HG03571 (cell line): Measurements from ENCODE around the gene DEGS1.

Experiments
- ATAC-seq: cut with Tn5 transposase; IDR thresholded peaks from one replicate; pipeline ENCODE4 v1.9.1; 2021; ENCODE audit not compliant: unreplicated experiment

Gene DEGS1

DNA sequence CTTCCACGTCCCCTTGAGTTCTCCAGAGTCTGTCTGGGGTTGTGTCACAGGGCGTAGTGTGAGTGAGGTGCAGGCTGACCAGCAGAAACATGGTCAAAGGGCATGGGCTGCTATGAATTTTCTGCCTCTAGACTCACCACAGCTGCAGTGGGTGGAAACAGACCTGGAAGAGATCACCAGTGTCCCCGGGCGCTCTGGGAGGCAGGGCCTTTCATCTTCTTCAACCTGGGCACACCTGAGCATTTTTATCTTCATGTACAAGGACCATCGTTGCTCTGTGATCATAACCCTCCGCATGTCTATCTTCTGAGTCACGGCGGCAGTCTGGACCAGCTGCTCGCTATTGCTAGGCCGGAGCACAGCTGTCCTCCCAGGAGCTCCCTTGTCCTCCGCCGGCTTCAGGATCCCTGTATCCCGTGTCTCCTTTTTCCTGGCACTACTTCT lies 29.6 kb downstream of the DEGS1 start:
- ATAC-seq: no peak

DNA sequence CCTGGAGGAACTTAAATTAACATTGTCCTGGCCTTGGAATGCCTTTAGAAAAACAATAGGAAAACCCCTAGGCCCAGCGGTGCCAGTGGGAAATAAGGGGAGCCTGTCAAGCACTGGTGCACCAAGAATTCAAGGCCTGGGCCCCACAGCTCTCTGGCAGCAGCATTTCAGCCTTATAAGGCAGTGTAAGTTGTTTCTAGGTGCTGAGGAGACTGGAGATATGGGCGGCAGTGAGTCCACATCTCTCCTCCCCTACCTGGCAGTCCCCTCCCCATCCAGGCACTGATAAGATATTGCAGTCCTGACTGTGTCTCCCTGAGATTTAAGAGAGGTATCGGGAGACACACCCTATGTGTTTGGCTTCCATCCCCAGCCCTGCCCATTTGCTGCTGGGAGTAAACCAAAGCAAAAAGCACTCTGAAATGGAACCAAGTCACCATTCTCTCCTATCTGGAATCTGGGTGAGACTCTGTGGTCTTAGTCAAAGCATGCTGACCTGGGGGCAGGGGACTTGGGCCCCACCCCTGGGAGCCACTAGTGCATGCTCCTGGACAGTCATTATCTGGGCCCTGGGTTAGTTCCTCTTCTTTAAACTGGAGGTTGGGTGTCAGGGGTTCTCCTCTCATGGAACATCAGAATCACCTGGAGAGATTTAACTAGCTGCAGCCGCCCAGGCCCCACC lies 30.5 kb downstream of the DEGS1 start:
- no peak for ATAC-seq

DNA sequence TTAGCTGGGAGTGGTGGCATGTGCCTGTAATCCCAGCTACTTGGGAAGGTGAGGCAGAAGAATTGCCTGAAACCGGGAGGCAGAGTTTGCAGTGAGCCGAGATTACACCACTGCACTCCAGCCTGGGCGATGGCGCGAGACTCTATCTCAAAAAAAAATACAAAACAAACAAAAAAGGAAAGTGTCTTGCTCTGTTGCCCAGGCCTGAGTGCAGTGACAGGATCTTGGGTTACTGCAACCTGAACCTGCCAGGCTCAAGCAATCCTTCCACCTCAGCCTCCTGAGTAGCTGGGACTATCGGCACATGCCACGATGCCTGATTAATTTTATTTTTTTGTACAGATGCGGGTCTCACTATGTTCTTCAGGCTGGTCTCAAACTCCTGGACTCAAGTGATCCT lies 33.3 kb downstream of the DEGS1 start:
- ATAC-seq: no peak

DNA sequence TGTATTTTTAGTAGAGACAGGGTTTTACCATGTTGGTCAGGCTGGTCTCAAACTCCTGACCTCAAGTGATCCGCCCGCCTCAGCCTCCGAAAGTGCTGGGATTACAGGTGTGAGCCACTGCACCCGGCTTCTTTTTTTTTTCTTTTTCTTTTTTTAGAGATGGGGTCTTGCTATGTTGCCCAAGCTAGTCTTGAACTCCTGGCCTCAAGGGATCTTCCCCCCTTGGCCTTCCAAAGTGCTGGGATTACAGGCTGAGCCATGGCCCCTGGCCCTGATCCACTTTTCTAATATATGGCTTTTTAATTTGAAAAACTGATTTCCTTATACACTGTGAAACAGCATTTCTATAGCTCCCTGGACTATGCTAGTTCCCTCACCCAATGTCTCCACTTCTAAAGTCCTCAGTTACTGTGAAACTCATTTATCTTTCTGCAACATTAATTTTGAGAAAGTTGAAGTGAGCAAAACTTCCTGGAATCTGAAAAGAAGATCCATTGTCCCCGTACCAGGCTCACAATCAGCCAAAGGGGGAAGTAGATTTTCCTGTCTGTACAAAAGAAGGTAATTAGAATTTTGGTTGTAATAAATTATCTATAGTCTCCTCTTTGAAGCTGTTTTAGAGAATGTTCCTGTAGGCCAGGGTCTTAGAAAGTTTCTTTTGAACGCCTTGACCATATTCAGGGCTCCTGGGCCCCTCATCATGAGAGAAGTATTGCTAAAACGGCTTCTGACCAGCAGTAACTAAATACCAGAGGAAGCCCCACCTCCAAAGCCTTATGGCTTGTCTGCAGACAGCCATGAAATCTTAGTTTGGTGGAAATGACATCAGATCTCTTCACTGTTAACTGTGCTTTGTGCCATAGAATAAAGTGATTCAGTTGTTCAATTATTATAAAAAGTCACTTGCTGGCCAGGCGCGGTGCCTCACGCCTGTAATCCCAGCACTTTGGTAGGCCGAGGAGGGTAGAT lies 34.9 kb downstream of the DEGS1 start:
- ATAC-seq: no peak

DNA sequence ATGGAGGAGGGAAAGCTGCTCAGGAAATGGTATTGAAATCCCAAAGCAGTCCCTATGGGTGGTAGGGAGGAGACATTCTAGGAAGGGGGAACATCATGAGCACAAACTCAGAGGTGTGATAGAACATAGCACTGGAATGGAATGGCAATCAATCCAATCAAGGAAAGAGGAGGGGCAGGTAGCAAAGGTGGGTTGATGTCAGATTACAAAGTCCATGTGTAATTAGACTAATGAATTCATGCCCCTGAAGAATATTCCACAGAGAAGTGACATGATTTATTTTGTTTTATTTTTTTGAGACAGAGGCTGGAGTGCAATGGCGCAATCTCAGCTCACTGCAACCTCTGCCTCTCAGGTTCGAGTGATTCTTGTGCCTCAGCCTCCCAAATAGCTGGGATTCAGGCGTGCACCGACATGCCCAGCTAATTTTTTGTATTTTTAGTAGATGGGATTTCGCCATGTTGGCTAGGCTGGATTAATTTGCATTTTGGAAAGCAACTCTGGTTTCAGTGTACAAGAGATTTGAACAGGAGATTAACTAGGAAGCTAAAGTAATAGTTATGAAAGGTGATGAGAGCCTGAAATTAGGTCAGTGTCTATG lies 36.1 kb downstream of the DEGS1 start:
- ATAC-seq: no peak

DNA sequence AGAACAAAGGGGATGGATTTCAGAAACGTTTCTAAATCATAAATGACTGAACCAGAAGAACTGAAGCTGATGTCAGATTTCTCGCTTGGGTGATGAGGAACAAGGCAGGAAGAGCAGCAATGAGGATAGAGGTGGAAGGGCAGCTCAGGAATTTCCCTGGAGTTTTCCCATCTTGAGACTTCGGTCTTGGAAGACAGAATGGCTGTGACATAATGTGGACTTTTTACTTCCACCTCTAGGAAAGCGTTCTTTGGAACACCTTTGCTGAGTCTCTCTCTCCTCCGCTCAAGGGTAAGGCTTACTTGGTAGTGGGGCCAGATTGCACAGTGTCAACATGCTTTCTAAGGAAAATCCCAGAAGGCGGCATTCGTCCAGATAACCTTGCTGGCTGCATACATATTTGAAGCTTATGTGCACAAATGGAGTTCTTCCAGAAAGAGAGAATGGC lies 36.6 kb downstream of the DEGS1 start:
- ATAC-seq: no peak

DNA sequence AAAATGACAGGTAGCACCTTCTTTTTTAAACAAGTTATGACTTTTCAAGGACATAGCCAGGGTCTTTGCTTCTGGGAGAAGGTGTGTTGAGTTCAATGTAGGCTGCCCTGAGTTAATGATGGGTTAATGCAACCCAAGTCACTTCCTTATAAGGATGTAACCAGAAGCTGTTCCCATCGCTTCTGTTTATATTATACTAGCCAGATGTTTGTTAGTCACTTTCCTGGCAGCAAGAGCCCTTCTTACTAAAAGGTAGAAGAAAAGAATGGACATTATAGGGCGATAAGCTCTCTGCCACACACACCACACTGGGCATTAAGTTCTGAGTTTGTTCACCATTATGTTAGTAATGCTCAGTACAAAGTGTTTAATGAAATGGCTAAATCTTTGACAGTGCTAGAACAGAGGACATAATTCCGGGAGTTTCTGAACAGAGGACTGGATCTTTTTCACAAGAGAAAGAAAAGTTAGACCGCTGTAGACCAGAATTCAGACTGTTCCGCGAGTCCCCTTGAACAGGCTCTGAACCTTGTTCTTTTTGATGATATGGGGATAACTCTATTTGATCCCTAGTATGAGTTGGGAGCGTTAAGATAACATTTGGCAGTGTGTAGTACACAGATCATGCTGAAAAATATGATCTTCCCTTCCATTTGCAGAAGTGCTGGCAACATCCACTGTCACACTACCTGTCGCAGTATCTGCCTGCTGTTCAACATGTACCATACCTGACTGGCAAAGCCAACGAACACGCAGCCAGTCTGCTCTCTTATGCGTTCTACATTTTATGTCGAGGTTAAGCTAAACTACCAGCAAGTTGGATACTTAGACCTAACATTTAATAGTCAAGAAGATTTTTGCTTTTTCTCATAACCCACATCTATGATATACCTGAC lies 41.0 kb downstream of the DEGS1 start:
- no peak for ATAC-seq

DNA sequence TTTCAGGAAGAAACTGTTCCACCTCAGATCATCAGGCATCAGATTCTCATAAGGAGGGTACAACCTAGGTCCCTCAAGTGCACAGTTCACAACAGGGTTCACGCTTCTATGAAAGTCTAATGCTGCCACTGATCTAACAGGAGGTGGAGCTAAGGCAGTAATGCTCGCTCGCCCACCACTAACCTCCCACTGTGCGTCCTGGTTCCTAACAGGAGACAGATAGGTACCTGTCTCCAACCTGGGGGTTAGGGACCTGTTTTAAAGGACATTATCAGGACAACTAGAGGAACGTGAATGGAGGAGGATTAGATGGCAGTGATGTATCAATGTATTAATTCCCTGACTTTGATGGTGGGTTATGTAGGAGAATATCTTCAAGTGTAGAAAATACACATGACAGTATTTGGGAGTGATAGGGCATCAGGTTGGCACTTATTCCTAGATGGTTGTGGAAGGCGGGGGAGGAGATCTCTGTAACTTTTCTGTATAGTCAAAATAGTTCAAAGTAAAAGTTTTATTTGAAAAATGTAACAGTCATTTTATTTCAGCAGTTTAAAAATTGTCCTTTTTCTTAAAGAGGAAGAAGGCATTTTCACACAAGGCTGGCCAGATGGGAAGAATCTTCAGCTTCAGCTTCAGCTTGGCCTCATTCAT lies 43.9 kb downstream of the DEGS1 start:
- no peak for ATAC-seq

DNA sequence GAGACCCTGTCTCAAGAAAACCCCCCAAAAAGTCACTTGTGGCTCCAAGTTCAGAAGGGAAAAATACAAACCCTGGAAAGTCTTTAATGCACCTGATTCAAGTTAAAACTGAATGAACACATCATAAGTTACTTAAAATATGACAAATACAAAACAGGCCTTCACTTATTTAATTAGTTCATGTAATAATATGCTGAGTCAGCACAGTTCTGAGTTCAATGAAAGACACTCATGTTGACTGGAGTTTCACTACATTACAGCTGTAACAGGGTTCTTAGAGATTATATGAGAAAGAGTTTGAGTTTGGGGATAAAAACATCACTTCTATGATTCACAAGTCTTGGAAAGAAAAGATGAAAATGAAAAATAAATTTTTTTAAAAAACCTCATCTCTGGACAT lies 51.0 kb downstream of the DEGS1 start:
- ATAC-seq: no peak

DNA sequence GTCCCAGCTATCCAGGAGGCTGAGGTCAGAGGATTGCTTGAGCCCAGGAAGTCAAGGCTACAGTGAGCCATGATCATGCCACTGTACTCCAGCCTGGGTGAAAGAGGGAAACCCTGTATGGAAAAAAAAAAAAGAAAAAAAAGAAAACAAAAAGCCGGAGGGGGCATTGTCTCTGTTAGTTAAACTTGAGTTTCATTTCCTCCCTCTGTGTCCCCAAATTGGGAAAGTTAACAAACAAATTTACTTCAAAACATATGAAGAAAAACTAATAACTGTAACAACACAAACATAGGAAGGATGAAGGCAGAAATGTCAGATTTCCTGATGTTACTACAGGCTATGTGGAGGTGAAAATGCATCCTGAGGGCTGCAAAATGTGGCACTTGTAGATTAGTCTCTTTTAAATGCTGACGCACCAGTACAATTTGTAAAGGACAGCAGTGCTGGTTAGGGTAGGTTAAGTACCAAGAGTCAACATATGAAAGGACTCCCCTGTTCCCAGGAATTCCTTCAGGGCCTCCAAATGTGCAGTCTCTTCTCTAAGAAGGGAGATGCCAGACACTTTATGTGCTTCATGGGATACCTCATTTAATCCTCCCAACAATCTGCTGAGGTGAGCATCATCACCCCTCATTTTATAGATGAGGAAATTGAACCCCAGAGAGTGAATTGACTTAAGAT lies 52.9 kb downstream of the DEGS1 start:
- ATAC-seq: no peak

DNA sequence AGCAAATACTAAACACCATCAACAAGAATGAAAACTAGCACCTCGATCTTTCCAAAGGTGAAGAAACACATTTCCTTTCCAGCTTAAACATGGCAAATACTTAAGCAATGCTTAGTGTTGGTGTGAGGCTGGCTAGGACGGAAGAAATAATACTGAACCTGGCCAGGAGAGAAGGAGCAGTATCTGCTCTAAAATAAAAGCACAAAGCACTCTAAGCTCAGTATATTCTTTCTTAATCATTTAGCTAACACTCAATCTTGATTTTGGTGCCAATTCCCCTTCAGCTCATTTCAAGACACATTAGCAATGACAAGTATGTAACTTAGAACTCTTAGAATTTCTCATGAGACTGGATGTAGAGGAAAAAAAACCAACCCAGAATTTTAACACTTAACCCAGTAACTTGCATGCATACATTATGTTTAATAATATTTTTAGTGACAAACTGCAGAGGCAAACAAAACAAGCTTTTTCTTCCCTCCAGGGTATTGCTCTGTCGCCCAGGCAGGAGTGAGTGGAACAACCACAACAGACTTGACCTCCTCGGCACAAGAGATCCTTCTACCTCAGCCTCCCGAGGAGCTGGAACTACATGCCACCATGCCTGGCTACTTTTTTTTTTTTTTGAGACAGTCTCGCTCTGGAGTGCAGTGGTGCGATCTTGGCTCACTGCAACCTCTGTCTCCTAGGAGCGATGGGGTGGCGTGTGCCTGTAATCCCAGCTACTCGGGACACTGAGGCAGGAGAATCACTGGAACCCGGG lies 54.3 kb downstream of the DEGS1 start:
- ATAC-seq: no peak

DNA sequence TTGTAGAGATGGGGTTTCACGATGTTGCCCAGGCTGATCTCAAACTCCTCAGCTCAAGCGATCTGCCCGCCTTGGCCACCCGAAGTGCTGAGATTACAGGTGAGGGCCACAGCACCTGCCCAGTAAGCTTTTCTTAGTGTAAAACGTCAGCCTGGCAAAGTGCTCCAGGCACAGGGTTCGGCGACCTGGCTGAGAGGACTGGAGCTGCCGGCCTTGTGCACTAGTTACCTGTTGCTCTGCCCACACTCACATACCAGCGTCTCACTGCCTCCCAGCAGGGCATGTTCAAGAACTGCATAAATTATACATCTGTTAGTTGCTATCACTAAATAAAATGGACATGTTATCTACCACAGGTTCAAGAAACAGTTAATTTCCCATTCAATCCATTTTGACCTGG lies 55.2 kb downstream of the DEGS1 start:
- no peak for ATAC-seq

DNA sequence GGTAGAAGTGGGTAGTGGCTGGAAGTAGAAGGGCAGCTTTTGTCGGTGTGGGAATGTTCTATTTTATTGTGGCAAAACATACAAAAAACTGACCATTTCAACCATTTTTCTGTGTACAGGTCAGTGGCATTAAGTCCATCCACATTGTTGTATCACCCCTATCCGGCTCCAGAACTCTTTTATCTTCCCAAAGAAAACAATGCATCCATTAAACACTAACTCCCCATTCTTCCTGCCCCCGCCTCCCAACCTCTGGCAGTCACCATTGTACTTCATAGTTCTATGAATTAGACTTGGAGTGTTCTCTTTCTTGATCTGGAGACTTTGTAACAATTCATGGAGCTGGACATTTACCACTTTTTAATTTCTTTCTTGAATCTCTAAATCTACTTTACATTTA lies 55.7 kb downstream of the DEGS1 start:
- ATAC-seq: no peak
